GM10248 (cell line): ENCODE data around the gene SHISAL2B.

Experiments
- CTCF ChIA-PET: fragments of 300-600 bp; sonication (Branson Sonifier 250); formaldehyde crosslinking; extraction: SDS; loops from one replicate; lab custom pipeline; 2021; ENCODE audit warnings: antibody characterized with exemption; lab: Yijun Ruan, JAX
- POLR2A ChIA-PET: fragments of 350-650 bp; sonication (Branson Sonifier 250); formaldehyde crosslinking; extraction: SDS; loops from one replicate; lab custom pipeline; 2020; ENCODE audit warnings: antibody characterized with exemption; lab: Yijun Ruan, JAX
- DNase-seq: peaks from one replicate; pipeline ENCODE4 v3.0.0; 2012; ENCODE audit errors: extremely low spot score
- CTCF ChIP-seq: IDR thresholded peaks from 2 replicates; pipeline ENCODE4 v1.5.1; 2012; ENCODE audit warnings: mild to moderate bottlenecking, low read depth; ENCODE audit errors: extremely low read depth, missing control alignments, control extremely low read depth

The SHISAL2B gene

GRCh38 chr5:64722588-64722987 lies 32.3 kb downstream of the SHISAL2B start:
- POLR2A ChIA-PET, result no interaction called here
- CTCF ChIA-PET, result no interaction called here
- no peak for DNase-seq
- no peak for TF ChIP-seq CTCF

DNA sequence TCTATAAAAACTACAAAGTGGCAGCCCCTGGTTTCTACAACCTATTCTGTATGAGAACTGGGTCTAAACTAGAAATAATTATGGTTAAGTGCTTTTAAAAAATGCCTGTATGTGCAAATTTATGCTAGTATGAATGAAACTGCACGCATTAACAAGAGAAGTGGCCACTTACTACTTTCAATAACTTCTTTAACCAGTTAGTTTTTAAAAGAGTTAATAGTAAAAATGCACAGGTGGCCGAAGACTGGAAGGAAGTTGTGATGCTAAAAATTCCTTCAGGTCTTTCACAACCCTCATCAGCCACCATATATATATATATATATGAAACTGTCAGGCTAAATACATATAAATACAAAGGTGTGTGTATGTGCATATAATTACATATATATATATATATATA lies 36.8 kb downstream of the SHISAL2B start:
- POLR2A ChIA-PET, result no interaction called here
- CTCF ChIA-PET, result no interaction called here
- TF ChIP-seq CTCF, result no peak
- DNase-seq, result no peak

GRCh38 chr5:64742411-64742810 lies 52.1 kb downstream of the SHISAL2B start:
- ChIA-PET CTCF (no interaction called here), POLR2A (no interaction called here)
- DNase-seq, result no peak
- no peak for TF ChIP-seq CTCF

DNA sequence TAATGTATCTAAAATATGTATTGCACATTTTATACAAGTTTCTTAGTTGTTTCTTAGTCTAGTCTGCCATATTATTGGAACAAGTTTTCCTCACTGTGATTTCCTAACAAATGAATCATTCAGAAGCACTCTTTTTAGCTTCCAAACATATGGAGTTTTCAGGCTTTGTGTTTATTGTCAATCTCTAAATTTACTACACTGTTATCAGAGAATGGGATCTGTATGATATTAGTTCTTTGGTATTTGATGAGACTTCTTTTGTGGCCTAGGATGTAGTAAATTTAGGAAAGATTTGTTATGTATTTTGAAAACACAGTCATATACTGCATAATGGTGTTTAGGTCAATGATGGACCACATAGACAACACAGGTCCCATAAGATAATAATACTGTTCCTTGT lies 52.5 kb downstream of the SHISAL2B start:
- no peak for TF ChIP-seq CTCF
- DNase-seq, result no peak
- CTCF ChIA-PET, result no interaction called here
- POLR2A ChIA-PET, result no interaction called here

- no peak for TF ChIP-seq CTCF
- no peak for DNase-seq
Observed at GRCh38 chr5:64744914-64745313, 54.6 kb downstream of the SHISAL2B start.

GRCh38 chr5:64746446-64746845 lies 56.1 kb downstream of the SHISAL2B start:
- ChIA-PET CTCF (interaction anchor here (1.1 to 3.3 kb wide), 3 partner anchors 11 to 21 kb away, joined by 3 to 13 read pairs (median 3); partner anchors contain the start of genes CWC27 and SREK1IP1), POLR2A (no interaction called here)
- no peak for DNase-seq
- TF ChIP-seq CTCF, result no peak

More at GRCh38 chr5:64744914-64745313, 54.6 kb downstream of the SHISAL2B start:
- ChIA-PET POLR2A (no interaction called here), CTCF (interaction anchor here (1.0 to 3.3 kb wide), 3 partner anchors 14 to 39 kb away, joined by 3 to 13 read pairs (median 4); partner anchors contain the start of genes CWC27 and SREK1IP1)
